Stimulated activated CD8-positive, alpha-beta memory T cell treated with anti-CD3 and anti-CD28 coated beads, Interleukin-15, amount 100 ng/mL, for 24 hours (primary cell): ENCODE results near the gene PEF1.
"Not testable (repeated sequence)": the region's sequence is repeated elsewhere in the genome, so short reads cannot be mapped to it uniquely, and the experiment has no call there.

Experiments
- DNase-seq: peaks from one replicate; pipeline ENCODE4 v3.0.0-alpha.2; 2020; ENCODE audit warnings: low read depth

Gene PEF1

GRCh38 chr1:31609514-31610118, 35.1 kb downstream of the PEF1 start:
- DNase-seq, result no peak

DNA sequence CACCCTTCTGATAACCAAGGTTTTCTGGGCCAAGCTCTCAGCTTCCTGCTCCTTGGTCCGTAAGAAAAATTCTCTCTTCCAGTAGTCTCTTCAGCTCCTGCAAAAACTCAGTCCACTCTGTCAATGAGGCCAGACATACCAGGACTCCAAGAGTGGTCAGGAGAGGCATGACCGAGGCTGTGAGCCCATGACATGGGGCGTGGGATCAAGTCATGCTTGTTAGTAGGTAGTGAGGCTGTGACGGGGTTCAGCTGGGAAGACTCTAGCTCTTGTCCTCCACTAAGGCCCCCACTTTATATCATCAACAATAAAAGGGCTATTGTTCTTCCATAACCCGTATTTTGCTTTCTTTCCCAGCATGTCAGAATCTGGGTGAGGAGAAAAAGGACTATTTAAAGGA, 37.3 kb downstream of the PEF1 start:
- DNase-seq, result no peak

DNA sequence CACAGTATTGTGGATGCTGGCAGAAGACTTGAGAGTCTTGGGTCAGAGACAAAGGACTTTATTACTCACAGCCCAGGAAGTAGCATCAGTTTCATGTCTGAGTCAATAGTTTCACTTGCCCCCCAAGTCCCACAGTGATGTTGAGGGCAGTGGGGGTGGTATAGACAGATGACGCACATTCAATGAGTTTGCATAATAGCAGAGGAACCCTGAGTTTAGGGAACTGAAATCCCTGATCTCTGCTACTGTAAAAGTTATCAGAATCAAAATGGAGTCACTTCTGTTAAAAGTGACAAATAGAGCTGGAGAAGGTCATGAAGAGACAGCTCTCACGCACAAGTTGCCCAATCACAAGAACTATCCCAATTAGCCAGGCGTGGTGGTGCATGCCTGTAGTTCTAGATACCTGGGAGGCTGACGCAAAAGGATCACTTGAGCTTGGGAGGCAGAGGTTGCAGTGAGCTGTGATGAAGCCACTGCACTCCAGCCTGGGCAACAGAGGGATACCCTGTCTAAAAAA, 38.7 kb downstream of the PEF1 start:
- no peak for DNase-seq

DNA sequence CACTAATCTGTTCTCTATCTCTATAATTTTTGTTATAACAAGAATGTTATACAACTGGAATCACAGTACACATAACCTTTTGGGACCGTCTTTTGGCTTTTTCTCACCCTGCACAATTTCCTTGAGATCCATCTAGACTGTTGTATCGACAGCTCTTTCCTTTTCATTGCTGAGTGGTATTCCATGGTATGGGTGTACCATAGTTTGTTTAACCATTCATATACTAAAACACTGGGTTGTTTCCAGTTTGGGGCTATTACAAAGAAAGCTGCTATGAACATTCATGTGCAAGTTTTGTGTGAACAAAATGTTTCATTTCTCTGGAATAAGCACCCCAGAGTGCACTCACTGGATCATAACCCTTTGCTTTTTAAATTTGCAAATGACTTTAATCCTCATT, 42.6 kb downstream of the PEF1 start:
- DNase-seq, result no peak

DNA sequence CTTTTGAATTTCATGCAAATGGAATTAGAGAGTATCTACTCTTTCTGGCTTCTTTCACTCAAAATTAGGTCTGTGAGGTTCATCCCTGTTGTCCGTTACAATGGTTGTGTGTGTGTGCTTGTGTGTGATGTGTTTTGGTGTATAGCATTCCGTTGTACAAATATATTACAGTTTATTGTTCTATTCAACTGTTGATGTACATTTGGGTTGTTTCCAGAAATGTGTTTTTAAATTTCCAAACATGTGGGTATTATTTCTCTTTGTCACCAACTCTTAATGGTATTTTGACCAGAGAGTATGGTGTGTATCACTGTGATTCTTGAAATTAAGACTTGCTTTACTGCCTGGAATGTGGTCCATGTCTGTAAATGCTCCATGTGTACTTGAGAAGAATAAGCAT, 44.0 kb downstream of the PEF1 start:
- no peak for DNase-seq

DNA sequence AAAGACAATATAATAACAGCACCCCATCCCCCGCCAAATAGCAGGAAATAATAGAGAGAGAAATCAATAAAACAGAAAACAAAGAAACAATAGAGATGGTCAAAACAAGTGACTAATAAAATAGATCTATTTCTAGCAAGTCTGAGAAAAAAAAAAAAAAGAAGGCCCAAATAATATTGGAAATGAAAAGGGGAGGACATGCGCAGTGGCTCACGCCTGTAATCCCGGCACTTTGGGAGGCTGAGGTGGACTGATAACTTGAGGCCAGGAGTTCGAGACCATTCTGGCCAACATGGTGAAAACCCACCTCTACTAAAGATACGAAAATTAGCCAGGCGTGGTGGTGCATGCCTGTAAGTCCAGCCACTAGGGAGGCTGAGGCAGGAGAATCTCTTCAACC, 45.7 kb downstream of the PEF1 start:
- DNase-seq, result no peak

DNA sequence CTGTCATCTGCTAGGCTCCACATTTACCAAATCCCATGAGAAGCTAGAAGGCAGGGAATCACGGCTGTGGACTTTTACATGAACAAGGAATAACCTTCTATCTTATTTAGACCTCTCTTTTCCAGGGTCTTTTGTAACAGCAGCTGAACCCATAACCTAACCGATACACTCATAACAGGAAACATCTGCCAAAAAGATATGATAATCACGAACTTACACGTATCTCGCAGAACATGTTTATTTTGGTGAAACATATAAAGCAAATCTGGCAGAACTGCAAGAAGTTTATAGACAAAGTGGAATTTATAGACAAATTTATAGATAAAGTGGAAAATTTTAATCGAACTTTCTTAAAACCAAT, 48.0 kb downstream of the PEF1 start:
- DNase-seq, result no peak

DNA sequence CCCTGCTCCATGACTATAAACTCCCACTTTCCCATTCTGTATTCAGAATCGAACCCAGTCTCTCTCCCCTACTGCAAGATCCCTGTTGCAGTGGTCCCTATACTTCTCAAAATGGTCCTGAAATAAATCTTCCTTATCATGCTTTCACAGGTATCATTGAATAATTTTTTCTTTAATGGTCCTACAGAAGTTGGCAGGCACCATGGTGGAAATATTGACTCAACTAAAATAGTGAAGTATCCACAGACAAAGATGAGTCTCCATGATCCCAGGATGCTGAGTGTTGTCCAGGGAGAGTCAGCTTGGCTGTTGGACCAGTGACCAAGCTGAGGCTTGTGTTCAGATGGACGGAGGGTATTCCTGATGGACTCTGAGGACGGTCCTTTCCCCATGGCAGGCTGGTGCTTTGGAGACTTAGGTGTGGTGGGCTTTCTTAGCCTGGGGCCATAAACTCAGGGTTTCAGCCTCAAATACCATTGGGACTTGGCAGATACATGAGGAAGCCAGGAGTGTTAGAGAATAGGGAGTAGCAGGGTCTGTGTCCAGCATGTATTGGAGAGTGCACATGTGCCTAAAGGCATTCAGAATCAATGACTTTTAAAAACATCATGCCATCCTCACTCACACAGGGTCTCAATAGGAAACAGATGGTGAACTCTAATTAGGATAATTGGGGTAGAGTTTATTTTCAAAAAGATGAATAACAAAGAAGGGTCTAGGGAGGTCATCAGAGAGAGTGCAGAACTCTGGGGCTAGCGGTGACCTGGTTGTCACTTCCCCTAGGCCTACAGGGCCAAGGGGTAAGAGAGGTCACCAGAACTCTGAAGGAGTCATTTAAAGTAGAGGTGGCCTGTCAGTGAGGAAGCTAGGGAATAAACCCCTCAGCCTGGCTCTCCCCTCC, 48.6 kb downstream of the PEF1 start:
- DNase-seq, result no peak

GRCh38 chr1:31593770-31594632, 50.7 kb downstream of the PEF1 start:
- DNase-seq, result peak; percentile 8

GRCh38 chr1:31593136-31593665, 51.5 kb downstream of the PEF1 start:
- no peak for DNase-seq

DNA sequence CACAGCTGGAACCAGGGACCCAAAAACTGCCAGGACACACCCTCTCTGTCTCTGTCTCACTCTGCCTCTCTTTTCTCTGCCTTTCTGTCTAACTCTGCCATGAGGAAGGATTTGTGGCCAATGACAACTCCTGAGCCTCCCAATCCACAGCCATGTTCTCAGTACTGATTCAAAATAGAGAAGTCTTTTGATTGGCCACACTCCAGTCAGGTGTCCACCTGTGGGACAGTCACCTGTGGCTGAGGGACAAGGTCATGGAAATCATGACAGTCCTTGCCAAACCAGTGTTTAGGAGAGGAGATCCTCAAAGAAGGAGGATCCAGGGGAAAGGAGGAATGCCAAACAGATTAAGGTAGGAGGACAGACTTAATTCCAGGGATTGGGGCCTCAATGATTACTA, 52.5 kb downstream of the PEF1 start:
- no peak for DNase-seq

GRCh38 chr1:31591425-31592093, 53.1 kb downstream of the PEF1 start:
- DNase-seq, result no peak

DNA sequence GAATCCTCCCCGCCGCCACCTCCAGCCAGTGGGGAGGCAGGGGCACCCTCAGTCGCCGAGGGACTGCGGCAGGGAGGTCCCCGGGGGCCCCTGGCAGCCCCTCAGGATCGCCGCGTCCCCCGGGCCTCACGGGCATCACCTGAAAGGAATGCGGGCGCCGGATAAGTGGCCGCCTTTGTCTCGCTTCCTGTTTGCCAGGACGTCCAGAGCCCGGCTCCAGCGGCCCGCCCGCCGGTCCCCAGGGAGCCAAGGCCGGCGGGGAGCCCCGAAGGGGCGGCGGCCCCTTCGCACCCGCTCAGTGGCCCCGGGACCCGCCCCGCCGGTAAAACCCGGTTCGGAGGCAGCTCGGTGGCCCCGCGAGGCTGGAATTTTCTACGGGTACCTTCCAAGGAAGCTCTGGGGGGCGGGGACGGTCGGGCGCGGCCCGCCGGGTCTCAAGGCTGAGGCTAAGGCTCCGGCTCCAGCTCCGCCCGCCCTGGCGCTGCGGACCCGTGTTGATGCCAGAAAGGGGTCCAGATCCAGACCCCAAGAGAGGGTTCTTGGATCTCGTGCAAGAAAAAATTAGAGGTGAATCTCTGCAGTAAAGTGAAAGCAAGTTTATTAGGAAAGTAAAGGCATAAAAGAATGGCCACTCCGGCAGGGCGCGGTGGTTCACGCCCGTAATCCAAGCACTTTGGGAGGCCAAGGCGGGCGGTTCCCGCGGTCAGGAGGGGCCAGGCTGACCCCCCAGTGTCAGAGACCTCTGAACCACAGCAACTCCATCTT, 55.7 kb downstream of the PEF1 start:
- no peak for DNase-seq

- DNase-seq, result peak; percentile 18
These were observed 56.8 kb downstream of the PEF1 start for GRCh38 chr1:31587720-31588423.

DNA sequence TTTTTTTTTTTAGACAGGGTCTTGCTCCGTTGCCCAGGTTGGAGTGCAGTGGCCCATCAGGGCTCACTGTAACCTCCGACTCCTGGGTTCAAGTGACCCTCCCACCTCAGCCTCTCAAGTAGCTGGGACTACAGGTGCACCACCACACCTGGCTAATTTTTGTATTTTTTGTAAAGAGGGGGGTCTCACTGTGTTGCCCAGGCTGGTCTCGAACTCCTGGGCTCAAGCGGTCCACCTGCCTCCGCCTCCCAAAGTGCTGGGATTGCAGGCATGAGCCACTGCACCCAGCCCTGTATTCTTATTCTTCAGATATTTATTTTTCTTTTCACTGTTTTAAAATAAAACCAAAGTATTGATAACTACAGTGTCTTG, 57.4 kb downstream of the PEF1 start:
- DNase-seq, result not testable (repeated sequence)

DNA sequence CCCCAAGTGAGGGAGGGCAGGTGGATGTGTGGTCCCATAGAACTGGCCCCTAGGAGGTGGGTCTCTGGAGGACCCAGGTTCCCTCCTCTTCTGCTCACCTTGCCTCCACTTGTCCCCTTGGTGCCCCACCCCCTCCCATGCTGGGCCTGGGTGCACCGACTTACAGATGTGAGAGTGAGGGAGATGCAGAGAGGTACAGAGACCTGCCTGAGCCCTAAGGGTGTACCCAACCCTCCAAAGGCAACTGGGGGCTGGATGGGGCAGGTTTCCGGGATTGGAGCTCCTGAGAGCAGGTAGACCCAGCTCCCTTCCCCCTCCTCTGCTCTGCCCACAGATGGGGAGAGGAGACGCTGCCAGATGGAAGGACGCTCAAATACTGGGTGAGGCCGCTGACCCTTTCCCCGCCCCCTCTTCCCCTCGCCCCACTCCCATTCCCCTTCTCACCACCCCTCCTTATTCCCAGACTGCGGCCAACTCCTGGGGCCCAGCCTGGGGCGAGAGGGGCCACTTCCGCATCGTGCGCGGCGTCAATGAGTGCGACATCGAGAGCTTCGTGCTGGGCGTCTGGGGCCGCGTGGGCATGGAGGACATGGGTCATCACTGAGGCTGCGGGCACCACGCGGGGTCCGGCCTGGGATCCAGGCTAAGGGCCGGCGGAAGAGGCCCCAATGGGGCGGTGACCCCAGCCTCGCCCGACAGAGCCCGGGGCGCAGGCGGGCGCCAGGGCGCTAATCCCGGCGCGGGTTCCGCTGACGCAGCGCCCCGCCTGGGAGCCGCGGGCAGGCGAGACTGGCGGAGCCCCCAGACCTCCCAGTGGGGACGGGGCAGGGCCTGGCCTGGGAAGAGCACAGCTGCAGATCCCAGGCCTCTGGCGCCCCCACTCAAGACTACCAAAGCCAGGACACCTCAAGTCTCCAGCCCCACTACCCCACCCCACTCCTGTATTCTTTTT, 58.0 kb downstream of the PEF1 start:
- no peak for DNase-seq

DNA sequence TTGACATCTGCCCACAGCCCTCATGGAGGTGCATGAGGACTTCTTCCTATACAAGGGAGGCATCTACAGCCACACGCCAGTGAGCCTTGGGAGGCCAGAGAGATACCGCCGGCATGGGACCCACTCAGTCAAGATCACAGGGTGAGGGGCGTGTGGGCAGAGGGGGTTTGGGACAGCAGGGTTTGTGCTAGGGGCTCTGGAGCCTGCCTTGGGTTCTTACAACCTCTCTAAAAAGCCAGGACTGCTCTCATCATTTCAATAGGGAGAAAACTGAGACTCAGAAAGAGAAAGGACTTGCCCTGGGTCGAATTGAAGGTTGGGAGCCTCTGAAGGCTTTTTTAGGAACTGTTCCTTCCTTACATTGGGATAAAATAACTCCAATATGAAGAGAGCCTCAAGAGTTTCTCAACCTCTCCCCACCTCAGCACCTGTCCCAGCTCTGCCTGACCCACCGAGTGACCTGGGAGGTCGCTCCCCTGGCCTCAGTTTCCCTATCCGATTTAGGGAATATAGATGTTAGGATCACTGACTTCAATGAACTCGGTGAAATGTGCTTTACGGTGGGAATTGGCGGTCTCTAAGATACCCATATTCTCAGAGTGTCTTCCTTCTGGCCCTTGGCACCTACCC, 58.8 kb downstream of the PEF1 start:
- no peak for DNase-seq

DNA sequence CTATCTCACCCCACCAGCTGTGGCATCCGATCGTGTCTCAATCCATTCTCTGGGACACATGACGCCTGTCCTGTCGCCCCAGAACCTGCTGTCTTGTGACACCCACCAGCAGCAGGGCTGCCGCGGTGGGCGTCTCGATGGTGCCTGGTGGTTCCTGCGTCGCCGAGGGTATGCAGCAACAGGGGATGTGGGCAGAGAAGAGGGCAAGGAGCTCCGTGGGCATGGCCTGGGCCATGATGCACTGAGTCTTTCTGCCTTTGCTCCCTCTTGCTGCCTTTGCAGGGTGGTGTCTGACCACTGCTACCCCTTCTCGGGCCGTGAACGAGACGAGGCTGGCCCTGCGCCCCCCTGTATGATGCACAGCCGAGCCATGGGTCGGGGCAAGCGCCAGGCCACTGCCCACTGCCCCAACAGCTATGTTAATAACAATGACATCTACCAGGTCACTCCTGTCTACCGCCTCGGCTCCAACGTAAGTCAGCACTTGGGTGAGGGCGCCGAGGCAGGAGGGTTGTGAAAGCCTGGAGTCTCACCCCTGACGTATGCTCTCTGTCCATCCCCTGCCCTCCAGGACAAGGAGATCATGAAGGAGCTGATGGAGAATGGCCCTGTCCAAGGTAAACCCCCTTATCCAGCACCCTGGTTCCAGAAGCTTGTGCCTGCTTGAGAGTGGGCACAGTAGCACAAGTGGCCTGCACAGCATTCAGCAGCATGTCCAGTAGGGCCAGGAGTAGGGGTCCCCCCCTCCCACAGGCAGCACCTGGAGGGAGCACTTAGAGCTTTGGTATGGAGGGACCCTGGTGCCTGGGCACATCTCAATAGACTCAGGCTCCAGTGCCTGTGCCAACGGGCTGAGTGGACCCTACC, 59.6 kb downstream of the PEF1 start:
- no peak for DNase-seq
